IPS DF 4.7 (cell line): Measurements from ENCODE around the gene VTI1A.
"Not testable (repeated sequence)": the region's sequence is repeated elsewhere in the genome, so short reads cannot be mapped to it uniquely, and the experiment has no call there.

Experiments
- DNase-seq: peaks from one replicate; pipeline ENCODE4 v3.0.0-alpha.2; 2013; ENCODE audit warnings: low spot score; ENCODE audit errors: extremely low read depth

The VTI1A gene

GRCh38 chr10:112851588-112852211 lies 404.7 kb downstream of the VTI1A start:
- DNase-seq, result no peak

GRCh38 chr10:112852306-112852705 lies 405.3 kb downstream of the VTI1A start:
- DNase-seq, result no peak

- no peak for DNase-seq
Measured at GRCh38 chr10:112855134-112855533, 408.1 kb downstream of the VTI1A start.

- no peak for DNase-seq
Measured at GRCh38 chr10:112857493-112857892, 410.5 kb downstream of the VTI1A start.

- no peak for DNase-seq
Measured at GRCh38 chr10:112858986-112859651, 412.1 kb downstream of the VTI1A start.

- no peak for DNase-seq
Measured at GRCh38 chr10:112859793-112860192, 412.8 kb downstream of the VTI1A start.

- not testable (repeated sequence) for DNase-seq
Measured at GRCh38 chr10:112863461-112863860, 416.4 kb downstream of the VTI1A start.
